HL-60 (cell line): ENCODE results near the gene CALN1.

Source experiments
- DNase-seq, 2 experiments: peaks; one replicate each; pipeline ENCODE4 v3.0.0-alpha.2; 2010 to 2020; ENCODE audit warnings: low read depth in 1 of 2, low spot score in 1 of 2
- H3K27ac ChIP-seq: fragments of 250-450 bp; sonication (Bioruptor Pico); replicated peaks from 2 replicates; pipeline ENCODE4 v1.5.1; 2020; ENCODE audit warnings: mild to moderate bottlenecking, moderate library complexity
- H3K27me3 ChIP-seq: fragments of 250-450 bp; sonication (Bioruptor Pico); 2 replicates; pipeline ENCODE4 v1.5.1; 2021; ENCODE audit warnings: mild to moderate bottlenecking, moderate library complexity; ENCODE audit not compliant: insufficient read depth, poor library complexity, severe bottlenecking
- H3K4me3 ChIP-seq: replicated peaks from 2 replicates; pipeline ENCODE4 v1.5.1; 2011; ENCODE audit warnings: mild to moderate bottlenecking, control low read depth, low read length; ENCODE audit not compliant: insufficient read depth
- CTCF ChIP-seq: IDR thresholded peaks from one replicate; pipeline ENCODE4 v1.5.1; 2011; ENCODE audit warnings: low read length, control low read depth, inconsistent platforms; ENCODE audit not compliant: insufficient read depth
- GABPA ChIP-seq: IDR thresholded peaks from 2 replicates; pipeline ENCODE4 v1.6.1; 2012; ENCODE audit warnings: low read depth
- POLR2AphosphoS5 ChIP-seq: IDR thresholded peaks from 2 replicates; pipeline ENCODE4 v1.6.1; 2012; ENCODE audit warnings: low read depth
- REST ChIP-seq: IDR thresholded peaks from 2 replicates; pipeline ENCODE4 v1.6.1; 2012; ENCODE audit warnings: low read depth; ENCODE audit not compliant: insufficient replicate concordance
- SPI1 ChIP-seq: IDR thresholded peaks from 2 replicates; pipeline ENCODE4 v1.6.1; 2012; ENCODE audit warnings: low read depth, mild to moderate bottlenecking, borderline replicate concordance

Gene CALN1

GRCh38 chr7:71772779-71773178, 639.4 kb downstream of the CALN1 start:
- Histone ChIP-seq H3K27me3 (no peaks in the 10 kb centered on the region), H3K4me3 (no peak overlapping the region), H3K27ac (no peak overlapping the region)
- TF ChIP-seq REST (no peak), SPI1 (no peak), GABPA (no peak), CTCF (no peak), POLR2AphosphoS5 (no peak)
- no peak for DNase-seq

GRCh38 chr7:71770269-71770907, 641.8 kb downstream of the CALN1 start:
- Histone ChIP-seq H3K4me3 (no peak overlapping the region), H3K27me3 (no peaks in the 10 kb centered on the region), H3K27ac (no peak overlapping the region)
- no peak for TF ChIP-seq REST
- no peak for TF ChIP-seq POLR2AphosphoS5
- TF ChIP-seq CTCF, result no peak
- no peak for TF ChIP-seq GABPA
- DNase-seq, result no peak

- Histone ChIP-seq H3K4me3 (no peak overlapping the region), H3K27ac (no peak overlapping the region), H3K27me3 (no peaks in the 10 kb centered on the region)
- TF ChIP-seq REST (no peak), GABPA (no peak), CTCF (no peak), SPI1 (no peak), POLR2AphosphoS5 (no peak)
- DNase-seq, result no peak
Observed at GRCh38 chr7:71769326-71769725, 642.8 kb downstream of the CALN1 start.
